GM19395 (cell line): ENCODE data around the gene THAP5.

ENCODE experiments used
- ATAC-seq: cut with Tn5 transposase; IDR thresholded peaks from one replicate; pipeline ENCODE4 v1.9.1; 2021; ENCODE audit warnings: mild to moderate bottlenecking, moderate library complexity; ENCODE audit not compliant: unreplicated experiment

Gene THAP5

GRCh38 chr7:108535744-108536143 is 33.8 kb downstream of the THAP5 start:
- no peak for ATAC-seq

- no peak for ATAC-seq
These were observed 34.2 kb downstream of the THAP5 start for GRCh38 chr7:108535257-108535656.

GRCh38 chr7:108533712-108534111 is 35.8 kb downstream of the THAP5 start:
- ATAC-seq = no peak

- ATAC-seq = no peak
These were observed 40.2 kb downstream of the THAP5 start for GRCh38 chr7:108529341-108529740.

- no peak for ATAC-seq
These were observed 41.3 kb downstream of the THAP5 start for GRCh38 chr7:108528183-108528712.

GRCh38 chr7:108526768-108527017 is 42.8 kb downstream of the THAP5 start:
- no peak for ATAC-seq

DNA sequence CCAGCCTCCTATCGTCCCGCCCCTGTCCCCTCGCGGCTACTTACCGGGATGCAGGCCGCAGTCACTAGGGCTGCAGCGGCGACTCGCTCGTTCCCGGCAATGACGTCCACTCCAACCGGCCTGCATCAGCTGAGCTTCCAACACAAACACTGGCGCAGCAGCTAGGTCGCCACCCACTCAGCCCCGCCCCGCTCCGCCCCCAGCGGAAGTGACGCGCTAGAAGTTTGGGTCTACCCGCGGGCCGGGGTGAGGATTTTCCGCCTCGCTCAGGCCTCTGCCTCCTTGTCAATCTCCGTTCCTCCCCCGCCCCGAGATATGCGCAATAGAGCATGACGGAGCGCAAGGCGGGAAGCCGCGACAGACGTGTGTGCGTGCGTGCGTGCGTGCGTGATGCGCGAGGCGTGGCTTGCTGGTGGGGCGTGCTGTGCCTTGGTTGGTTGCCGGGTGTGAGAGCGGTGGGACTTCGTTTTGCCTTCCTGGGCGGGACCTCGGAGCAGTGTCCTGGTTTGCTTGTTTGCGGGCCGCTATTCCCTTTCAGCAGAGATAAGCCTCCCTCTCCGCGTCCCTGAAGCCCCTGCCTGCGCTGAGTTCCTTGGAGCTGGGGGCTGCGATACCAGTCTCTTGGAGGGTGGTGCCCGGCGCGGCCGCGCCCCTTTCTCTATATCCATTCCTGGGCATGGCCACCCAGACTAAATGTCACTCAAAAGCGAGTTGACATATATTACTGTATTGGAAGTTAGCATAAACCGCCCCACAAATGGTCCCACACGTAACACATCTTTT is 43.3 kb downstream of the THAP5 start, which contains the start of gene PNPLA8:
Gene PNPLA8 (minus strand): TSS at position 151 of the 783 bp plus-strand sequence. CDS start 10,644 bp downstream, outside the sequence.
- peak; percentile 95 for ATAC-seq

- peak; percentile 59 for ATAC-seq
These were observed 44.0 kb downstream of the THAP5 start for GRCh38 chr7:108525327-108525984.

DNA sequence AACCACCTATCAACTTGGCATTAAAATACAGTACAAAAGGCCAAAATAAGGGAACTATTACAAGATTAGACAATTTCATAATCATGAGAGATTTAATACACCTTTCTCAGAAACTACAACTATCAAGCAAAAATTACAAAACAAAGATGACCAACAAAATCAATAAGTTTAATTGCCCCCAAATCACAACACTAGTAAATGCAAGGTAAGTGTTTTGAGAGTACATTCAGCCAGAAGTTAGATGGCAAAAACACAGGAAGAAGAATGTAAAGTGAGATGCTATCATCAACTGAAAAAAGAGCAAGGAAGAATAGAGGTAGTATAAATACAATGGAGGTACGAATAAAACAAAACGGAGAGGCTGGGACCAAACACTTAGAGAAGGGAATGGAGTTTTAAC is 46.7 kb downstream of the THAP5 start:
- ATAC-seq = no peak

- ATAC-seq = no peak
These were observed 51.6 kb downstream of the THAP5 start for GRCh38 chr7:108517951-108518350.

DNA sequence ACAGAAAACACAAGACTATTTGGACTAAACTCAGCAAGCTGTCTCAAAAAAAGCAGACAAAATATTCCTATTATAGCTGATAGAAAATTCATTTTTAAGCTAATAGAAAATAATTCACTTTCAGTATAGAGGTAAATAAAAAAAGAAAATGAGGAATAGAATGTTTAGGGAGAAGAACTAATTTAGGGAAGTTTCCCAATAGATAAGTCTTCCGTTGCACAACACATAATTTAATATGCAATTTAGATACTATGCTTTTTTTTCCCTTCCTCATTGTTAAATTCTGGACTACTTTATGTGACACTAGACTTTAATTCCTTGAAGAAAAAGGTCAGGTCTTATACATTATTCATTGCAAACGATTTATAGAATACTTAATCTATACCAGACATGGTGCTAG is 53.9 kb downstream of the THAP5 start:
- ATAC-seq = no peak

GRCh38 chr7:108515013-108515412 is 54.5 kb downstream of the THAP5 start:
- ATAC-seq = no peak
